GM20431 (cell line): ENCODE measurements around the gene MICU2.

Experiments used
- in situ Hi-C: fragments of 300-500 bp; cut with MseI, MboI; formaldehyde crosslinking; loops from one replicate; pipeline ENCODE4 v1.15.0; 2020; ENCODE audit warnings: low sequenced_read_pairs; ENCODE audit not compliant: unreplicated experiment

Gene MICU2

GRCh38 chr13:21603531-21604448 lies at the start of gene MICU2:
MICU2 (minus strand) TSS chr13:21604170; CDS start chr13:21604148, 22 bp downstream.
- in situ Hi-C loops = no loop called here

- in situ Hi-C loops = loop anchor here (25.0 kb wide), 2 partner anchors 646 to 1096 kb away; no protein-coding TSS in a partner anchor
Observed at GRCh38 chr13:21641629-21642028, 37.7 kb upstream of the MICU2 start.

GRCh38 chr13:21639561-21639960 lies 35.6 kb upstream of the MICU2 start:
- in situ Hi-C loops = loop anchor here (25.0 kb wide), 2 partner anchors 648 to 1098 kb away; no protein-coding TSS in a partner anchor

- in situ Hi-C loops = loop anchor here (25.0 kb wide), 2 partner anchors 649 to 1099 kb away; no protein-coding TSS in a partner anchor
Observed at GRCh38 chr13:21638319-21639282, 34.6 kb upstream of the MICU2 start.

- in situ Hi-C loops = loop anchor here (25.0 kb wide), 2 partner anchors 650 to 1100 kb away; no protein-coding TSS in a partner anchor
Observed at GRCh38 chr13:21637296-21637695, 33.3 kb upstream of the MICU2 start.

GRCh38 chr13:21636656-21637055 lies 32.7 kb upstream of the MICU2 start:
- in situ Hi-C loops = loop anchor here (25.0 kb wide), 2 partner anchors 651 to 1101 kb away; no protein-coding TSS in a partner anchor

GRCh38 chr13:21632196-21632595 lies 28.2 kb upstream of the MICU2 start:
- in situ Hi-C loops = loop anchor here (25.0 kb wide), 2 partner anchors 655 to 1105 kb away; no protein-coding TSS in a partner anchor

- in situ Hi-C loops = loop anchor here (25.0 kb wide), 2 partner anchors 662 to 1112 kb away; no protein-coding TSS in a partner anchor
Observed at GRCh38 chr13:21625366-21625765, 21.4 kb upstream of the MICU2 start.

- in situ Hi-C loops = no loop called here
Observed at GRCh38 chr13:21620861-21621260, 16.9 kb upstream of the MICU2 start.

- in situ Hi-C loops = no loop called here
Observed at GRCh38 chr13:21619633-21620220, 15.8 kb upstream of the MICU2 start.

GRCh38 chr13:21616880-21617279 lies 12.9 kb upstream of the MICU2 start:
- in situ Hi-C loops = no loop called here

- in situ Hi-C loops = no loop called here
Observed at GRCh38 chr13:21616205-21616866, 12.4 kb upstream of the MICU2 start.

- in situ Hi-C loops = no loop called here
Observed at GRCh38 chr13:21615427-21615826, 11.5 kb upstream of the MICU2 start.

- in situ Hi-C loops = no loop called here
Observed at GRCh38 chr13:21613791-21614190, 9.8 kb upstream of the MICU2 start.

- in situ Hi-C loops = no loop called here
Observed at GRCh38 chr13:21611385-21611784, 7.4 kb upstream of the MICU2 start.

- in situ Hi-C loops = no loop called here
Observed at GRCh38 chr13:21610687-21611086, 6.7 kb upstream of the MICU2 start.

GRCh38 chr13:21608961-21609360 lies 5.0 kb upstream of the MICU2 start:
- in situ Hi-C loops = no loop called here

- in situ Hi-C loops = no loop called here
Observed at GRCh38 chr13:21606796-21607195, 2.8 kb upstream of the MICU2 start.

- in situ Hi-C loops = no loop called here
Observed at GRCh38 chr13:21606251-21606650, 2.3 kb upstream of the MICU2 start.
